COLO668 (cell line): ENCODE measurements around the gene MAP2K6.

Experiments used
- DNase-seq: peaks from one replicate; lab custom pipeline; 2025; ENCODE audit not compliant: unreplicated experiment; lab: John Stamatoyannopoulos, UW

The MAP2K6 gene

DNA sequence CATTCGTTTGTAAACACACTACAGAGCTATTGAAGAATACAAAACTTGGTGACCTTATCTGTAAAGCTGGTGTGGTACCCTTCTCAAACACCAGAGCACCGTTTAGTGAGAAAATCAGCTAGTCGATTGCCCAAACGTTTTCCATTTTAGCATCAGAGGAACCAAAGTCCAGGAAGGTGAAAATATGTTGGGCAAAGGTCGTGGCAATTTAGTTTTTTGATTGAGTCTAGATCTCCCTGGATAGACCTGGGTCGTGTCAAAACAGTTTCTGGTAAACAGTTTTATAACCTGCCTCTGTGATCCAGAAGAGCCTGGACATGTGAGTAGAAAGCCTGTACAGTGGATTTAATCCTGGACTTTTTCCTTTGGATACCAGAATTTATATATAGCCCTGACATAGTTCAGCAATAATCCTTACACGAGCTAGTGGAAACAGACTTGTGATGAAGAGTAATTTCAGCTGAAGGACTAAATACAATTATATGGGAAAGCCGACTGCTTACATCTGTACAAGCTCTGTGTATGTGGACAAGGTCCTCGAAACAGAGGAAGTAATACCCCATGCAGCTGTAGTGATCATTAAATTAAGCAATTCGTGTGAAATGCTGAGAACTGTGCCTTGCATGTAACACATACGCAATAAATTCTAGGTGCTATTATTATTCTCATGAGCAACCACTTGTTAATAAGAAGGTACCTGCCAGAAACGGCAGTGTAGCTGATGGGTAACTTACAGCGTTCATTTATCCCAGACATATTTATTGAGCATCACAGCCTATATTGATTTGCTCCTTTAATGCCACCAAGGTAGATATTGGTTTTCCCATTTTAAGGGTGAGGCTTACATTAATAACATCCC is 72.5 kb downstream of the MAP2K6 start:
- DNase-seq = no peak

DNA sequence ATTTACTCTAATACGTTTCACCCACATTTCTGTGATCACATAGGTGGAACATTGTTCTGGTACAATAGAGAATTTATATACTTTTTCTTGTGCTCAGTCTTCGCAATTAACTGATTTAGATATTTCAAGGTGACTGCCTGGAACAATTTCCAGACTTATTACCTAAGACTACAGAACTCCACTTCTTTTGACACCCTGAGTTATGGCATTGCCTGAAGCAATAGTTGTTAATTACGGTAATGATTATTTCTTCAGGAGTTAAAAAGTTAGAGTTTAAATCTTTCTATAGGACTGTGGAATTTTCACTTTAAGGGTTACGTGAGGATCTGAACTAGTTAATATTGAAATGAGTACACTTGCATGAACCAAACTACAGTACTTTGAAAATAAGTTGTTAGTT is 74.8 kb downstream of the MAP2K6 start:
- no peak for DNase-seq

GRCh38 chr17:69492410-69493071 is 78.0 kb downstream of the MAP2K6 start:
- DNase-seq = no peak

GRCh38 chr17:69495787-69496186 is 81.3 kb downstream of the MAP2K6 start:
- DNase-seq = no peak

GRCh38 chr17:69497161-69497560 is 82.7 kb downstream of the MAP2K6 start:
- DNase-seq = no peak

- no peak for DNase-seq
These were observed 84.8 kb downstream of the MAP2K6 start for GRCh38 chr17:69499318-69499717.

DNA sequence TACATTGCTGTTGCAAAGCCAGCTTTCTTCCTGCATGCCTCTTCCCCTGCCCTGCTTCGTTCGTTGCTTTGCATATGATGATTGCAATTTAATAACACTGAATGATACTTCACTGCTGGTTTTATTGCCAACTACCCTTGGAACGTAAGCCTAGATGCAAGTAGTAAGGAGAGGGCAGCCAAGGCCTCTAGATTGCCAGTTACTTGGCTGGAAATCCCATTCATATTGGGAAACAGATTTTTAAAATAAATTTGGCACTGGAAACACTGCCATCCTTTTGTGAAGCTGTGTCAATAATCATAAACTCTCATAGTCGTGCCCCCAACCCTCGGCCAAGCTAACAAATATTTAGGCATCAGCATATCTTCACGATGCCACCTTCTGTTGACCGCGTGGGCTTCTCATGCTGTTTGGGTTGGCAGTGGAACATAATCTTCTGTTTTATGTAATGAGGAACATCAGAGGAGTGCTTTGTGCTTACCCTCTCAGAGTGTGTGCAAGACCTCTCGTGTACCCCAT is 86.5 kb downstream of the MAP2K6 start:
- DNase-seq = no peak

- peak; percentile 30 for DNase-seq
These were observed 87.3 kb downstream of the MAP2K6 start for GRCh38 chr17:69501591-69502468.

GRCh38 chr17:69503711-69504110 is 89.2 kb downstream of the MAP2K6 start:
- DNase-seq = no peak

DNA sequence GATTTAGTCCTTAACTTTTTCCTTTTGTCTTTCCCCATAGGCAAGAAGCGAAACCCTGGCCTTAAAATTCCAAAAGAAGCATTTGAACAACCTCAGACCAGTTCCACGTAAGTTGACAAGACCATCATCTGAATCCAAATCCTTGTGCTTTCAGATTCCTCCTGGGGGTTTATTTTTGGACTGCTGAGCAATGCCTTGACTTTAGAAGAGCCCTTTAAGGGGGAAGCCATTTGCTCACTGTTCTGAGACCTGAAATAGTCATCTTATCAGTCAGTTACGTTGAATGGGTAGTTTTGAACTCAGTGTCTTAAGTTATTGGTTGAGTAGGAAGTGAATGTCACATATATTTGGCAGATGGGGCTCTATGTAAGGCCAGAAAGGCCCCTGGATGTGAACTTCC is 91.2 kb downstream of the MAP2K6 start:
- no peak for DNase-seq

GRCh38 chr17:69506489-69506888 is 92.0 kb downstream of the MAP2K6 start:
- no peak for DNase-seq

DNA sequence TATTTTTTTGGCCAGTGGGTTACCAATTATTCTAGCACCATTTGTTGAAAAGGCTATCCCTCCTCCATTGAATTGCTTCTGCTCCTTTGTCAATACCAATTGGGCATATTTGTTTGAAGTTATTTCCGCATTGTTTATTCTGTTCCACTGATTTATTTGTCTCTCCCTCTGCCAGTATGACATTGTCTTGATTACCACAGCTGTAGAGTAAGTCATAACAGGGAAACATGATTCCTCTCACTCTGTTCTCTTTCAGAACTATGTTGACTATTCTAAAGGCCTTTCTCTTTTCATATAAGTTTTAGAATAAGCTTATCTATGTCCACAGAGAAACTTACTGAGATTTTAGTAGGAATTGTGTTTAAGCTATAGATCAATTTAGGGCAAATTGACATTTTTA is 94.3 kb downstream of the MAP2K6 start:
- no peak for DNase-seq

- no peak for DNase-seq
These were observed 96.8 kb downstream of the MAP2K6 start for GRCh38 chr17:69511250-69511649.

DNA sequence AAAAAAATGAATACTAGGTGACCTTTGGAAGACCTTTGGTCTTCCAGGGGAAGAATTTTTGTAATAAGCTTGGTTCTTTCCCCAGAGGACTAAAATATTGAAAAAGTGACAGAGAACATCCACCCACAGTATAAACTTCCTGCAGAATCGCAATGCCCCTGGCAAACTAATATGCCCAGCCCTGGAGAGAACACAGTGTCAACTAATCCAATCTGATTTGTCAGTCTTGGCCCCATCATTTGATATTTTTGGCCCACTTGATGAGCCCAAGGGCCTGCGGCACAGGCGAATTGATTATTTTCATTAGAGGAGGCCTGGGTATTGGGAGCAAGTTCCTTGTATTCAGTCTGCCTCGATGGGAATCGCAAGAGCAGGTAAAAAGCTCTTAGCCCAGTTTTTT is 98.4 kb downstream of the MAP2K6 start:
- no peak for DNase-seq

- no peak for DNase-seq
These were observed 101.7 kb downstream of the MAP2K6 start for GRCh38 chr17:69516225-69516624.

DNA sequence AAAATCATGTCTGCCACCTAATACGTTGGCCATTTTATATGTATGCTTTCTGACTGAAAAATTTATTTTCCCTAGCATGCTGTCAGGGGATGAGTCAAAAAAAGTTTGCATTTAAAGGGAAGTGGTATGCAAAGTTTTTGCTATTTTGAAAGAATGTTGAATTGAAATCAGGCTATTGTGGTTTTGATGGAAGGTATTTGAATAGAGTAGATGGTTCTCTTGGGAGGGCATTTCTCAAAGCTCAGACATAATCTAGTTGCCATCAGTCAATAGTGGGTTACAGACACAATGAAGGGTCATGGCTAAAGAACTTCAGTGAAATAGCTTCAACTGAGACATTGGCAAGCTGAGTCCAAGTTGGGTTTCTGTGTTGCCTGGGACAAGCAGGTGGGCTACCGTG is 102.4 kb downstream of the MAP2K6 start:
- no peak for DNase-seq

- DNase-seq = no peak
These were observed 104.5 kb downstream of the MAP2K6 start for GRCh38 chr17:69518951-69519350.

DNA sequence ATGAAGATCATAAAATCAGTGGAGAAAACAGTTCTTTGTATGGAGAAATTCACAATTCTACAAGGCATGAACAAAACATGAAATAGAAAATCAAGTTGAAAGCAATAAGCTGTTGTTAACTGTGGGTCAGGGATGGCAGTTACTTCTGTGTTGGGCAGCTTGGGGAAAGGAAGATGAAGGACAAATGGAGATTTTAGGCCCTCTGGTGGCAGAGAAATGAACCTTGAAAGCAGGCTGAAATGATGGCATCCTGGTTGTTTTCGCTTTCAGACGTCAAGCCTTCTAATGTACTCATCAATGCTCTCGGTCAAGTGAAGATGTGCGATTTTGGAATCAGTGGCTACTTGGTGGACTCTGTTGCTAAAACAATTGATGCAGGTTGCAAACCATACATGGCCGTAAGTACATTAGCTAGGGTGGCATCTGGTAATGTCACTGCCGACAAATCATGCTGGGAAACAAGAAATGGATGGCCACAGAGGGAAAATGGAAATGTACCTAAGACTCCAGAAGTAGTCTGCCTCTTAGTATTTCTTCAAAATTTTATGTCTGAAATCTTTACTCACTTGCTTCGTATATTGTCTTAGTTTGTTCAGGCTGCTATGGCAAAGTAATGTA is 108.9 kb downstream of the MAP2K6 start:
- no peak for DNase-seq

DNA sequence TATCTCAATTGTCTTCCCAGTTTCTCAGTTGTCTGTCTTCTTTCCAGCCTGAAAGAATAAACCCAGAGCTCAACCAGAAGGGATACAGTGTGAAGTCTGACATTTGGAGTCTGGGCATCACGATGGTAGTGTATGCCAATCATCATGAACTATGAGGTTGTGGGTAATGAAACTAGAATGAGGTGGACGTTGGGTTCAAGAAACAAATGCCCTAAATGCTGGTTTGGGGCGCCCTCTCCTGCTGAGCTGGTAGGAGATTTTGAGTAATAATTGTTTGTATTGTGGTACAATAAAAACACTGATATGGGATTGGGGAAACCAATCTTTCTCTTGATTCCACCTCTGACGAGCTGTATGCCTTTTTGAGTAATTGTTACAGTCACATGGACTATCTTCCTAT is 110.4 kb downstream of the MAP2K6 start:
- no peak for DNase-seq

DNA sequence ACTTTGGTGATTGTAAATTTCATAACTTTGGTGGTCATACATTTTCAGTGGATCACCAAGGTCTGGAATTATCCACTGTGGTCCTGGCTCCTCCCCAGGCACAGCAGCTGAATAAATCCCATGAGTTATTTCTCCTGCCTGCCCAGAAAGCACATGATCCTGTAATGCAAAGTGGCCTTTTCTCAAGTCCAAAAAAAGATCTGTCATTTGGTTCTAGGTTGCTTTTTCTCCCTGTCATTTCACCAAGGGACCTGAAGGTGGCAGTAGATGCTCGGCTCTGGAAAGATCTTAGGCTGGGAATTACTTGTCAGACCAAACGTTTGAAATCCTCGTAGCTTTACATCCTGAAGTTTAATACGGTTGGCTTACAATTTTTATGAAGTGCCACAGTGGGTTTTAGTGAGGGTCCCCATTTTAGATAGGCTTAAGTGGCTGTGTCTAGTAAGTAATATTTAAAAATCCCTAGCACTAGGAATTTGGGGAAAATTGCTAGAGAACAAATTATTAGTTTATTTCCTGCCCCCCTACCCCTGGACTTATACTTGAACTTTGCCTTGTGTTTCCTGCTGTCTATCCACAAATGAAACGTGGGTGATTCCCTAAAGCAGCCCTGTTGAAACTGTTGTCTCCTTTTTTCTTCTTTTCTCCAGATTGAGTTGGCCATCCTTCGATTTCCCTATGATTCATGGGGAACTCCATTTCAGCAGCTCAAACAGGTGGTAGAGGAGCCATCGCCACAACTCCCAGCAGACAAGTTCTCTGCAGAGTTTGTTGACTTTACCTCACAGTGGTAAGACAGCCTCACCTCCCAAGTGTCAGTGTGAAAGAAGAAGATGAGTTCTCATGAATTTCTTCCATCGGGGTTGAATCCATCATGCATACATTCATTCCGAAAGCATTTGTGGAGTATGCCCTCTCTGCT is 111.7 kb downstream of the MAP2K6 start:
- peak; percentile 24 for DNase-seq
